IMR-90 (cell line): ENCODE measurements around the gene MOB2. TPM values are rescaled to one million over a fixed set of nuclear protein-coding genes. Genes with fewer than 3 reads are reported as not detected.
"Not testable (repeated sequence)": the region's sequence is repeated elsewhere in the genome, so short reads cannot be mapped to it uniquely, and the experiment has no call there.

Source experiments
- ATAC-seq: fragments of 200-7000 bp; cut with Tn5 transposase; 2 replicates; pipeline ENCODE4 v1.9.1; 2020; ENCODE audit warnings: low read depth, mild to moderate bottlenecking, moderate library complexity
- BruUV-seq: library from RNA; stranded (reverse); fragments of 400-500 nt; replicated peaks from 2 replicates; lab custom pipeline; 2021; lab: Mats Ljungman, UMichigan
- CTCF ChIA-PET: fragments of 300-600 bp; formaldehyde crosslinking; extraction: SDS; loops from one replicate; lab custom pipeline; 2021; ENCODE audit warnings: antibody characterized with exemption; lab: Yijun Ruan, JAX
- POLR2A ChIA-PET: fragments of 300-600 bp; sonication (Branson Sonifier 250); formaldehyde crosslinking; loops from one replicate; lab custom pipeline; 2022; ENCODE audit warnings: antibody characterized with exemption; ENCODE audit not compliant: unreplicated experiment; lab: Charles Lee
- DNase-seq: peaks from one replicate; pipeline ENCODE4 v3.0.0; 2013
- H2AFZ ChIP-seq: replicated peaks from 2 replicates; pipeline ENCODE3; 2013; ENCODE audit warnings: low read length, mild to moderate bottlenecking; ENCODE audit not compliant: poor library complexity
- H2AK5ac ChIP-seq: 2 replicates; pipeline ENCODE4 v1.6.1; 2013; ENCODE audit warnings: low read depth, low read length, inconsistent platforms
- H2AK9ac ChIP-seq: replicated peaks from 2 replicates; pipeline ENCODE3; 2013; ENCODE audit warnings: mild to moderate bottlenecking, low read depth, low read length, moderate library complexity; ENCODE audit not compliant: poor library complexity
- H2BK120ac ChIP-seq: 2 replicates; pipeline ENCODE4 v1.6.1; 2013; ENCODE audit warnings: low read depth, low read length, inconsistent platforms
- H2BK15ac ChIP-seq: 3 replicates; pipeline ENCODE4 v1.6.1; 2013; ENCODE audit warnings: low read depth, low read length, inconsistent platforms
- H2BK20ac ChIP-seq: 2 replicates; pipeline ENCODE4 v1.6.1; 2013; ENCODE audit warnings: low read depth, mild to moderate bottlenecking, inconsistent platforms, low read length, moderate library complexity
- H2BK5ac ChIP-seq: 2 replicates; pipeline ENCODE4 v1.6.1; 2013; ENCODE audit warnings: mild to moderate bottlenecking, low read depth, low read length, inconsistent platforms; ENCODE audit not compliant: poor library complexity, severe bottlenecking
- H3K14ac ChIP-seq: replicated peaks from 2 replicates; pipeline ENCODE4 v1.6.1; 2013; ENCODE audit warnings: low read depth, low read length, inconsistent platforms
- H3K18ac ChIP-seq: 2 replicates; pipeline ENCODE4 v1.6.1; 2013; ENCODE audit warnings: low read depth, low read length, control low read depth
- H3K23ac ChIP-seq: 2 replicates; pipeline ENCODE4 v1.6.1; 2013; ENCODE audit warnings: low read depth, low read length, inconsistent platforms
- H3K27ac ChIP-seq: 2 replicates; pipeline ENCODE4 v1.5.1; 2013; ENCODE audit warnings: mild to moderate bottlenecking, control low read depth, low read length; ENCODE audit not compliant: insufficient read depth
- H3K27me3 ChIP-seq: 2 replicates; pipeline ENCODE4 v1.6.1; 2013; ENCODE audit warnings: low read length; ENCODE audit not compliant: control insufficient read depth, insufficient read depth
- H3K36me3 ChIP-seq: 2 replicates; pipeline ENCODE4 v1.6.1; 2013; ENCODE audit warnings: low read length, mixed read lengths; ENCODE audit not compliant: control insufficient read depth, insufficient read depth
- H3K4ac ChIP-seq: 2 replicates; pipeline ENCODE4 v1.6.1; 2013; ENCODE audit warnings: low read depth, low read length, inconsistent platforms
- H3K4me1 ChIP-seq: 2 replicates; pipeline ENCODE4 v1.6.1; 2013; ENCODE audit warnings: low read length, mixed read lengths; ENCODE audit not compliant: control insufficient read depth, insufficient read depth
- H3K4me2 ChIP-seq: 2 replicates; pipeline ENCODE4 v1.6.1; 2013; ENCODE audit warnings: low read depth, mild to moderate bottlenecking, control low read depth, low read length, moderate library complexity
- H3K4me3 ChIP-seq: 2 replicates; pipeline ENCODE4 v1.5.1; 2013; ENCODE audit warnings: low read depth, mild to moderate bottlenecking, control low read depth, low read length, moderate library complexity; ENCODE audit not compliant: insufficient read depth
- H3K56ac ChIP-seq: 2 replicates; pipeline ENCODE4 v1.6.1; 2013; ENCODE audit warnings: low read length, inconsistent platforms; ENCODE audit not compliant: insufficient read depth; ENCODE audit errors: extremely low read depth
- H3K79me1 ChIP-seq, 2 experiments: 2 replicates each; pipeline ENCODE4 v1.6.1; 2013; ENCODE audit warnings: low read length in 2 of 2, inconsistent platforms in 1 of 2, low read depth in 1 of 2
- H3K9ac ChIP-seq: 2 replicates; pipeline ENCODE4 v1.6.1; 2013; ENCODE audit warnings: low read depth, low read length, control low read depth
- H3K9me1 ChIP-seq: 2 replicates; pipeline ENCODE4 v1.6.1; 2013; ENCODE audit warnings: low read length, inconsistent platforms; ENCODE audit not compliant: insufficient read depth
- H3K9me3 ChIP-seq: 2 replicates; pipeline ENCODE4 v1.6.1; 2013; ENCODE audit warnings: low read length; ENCODE audit not compliant: control insufficient read depth, insufficient read depth
- H4K20me1 ChIP-seq: 2 replicates; pipeline ENCODE4 v1.6.1; 2013; ENCODE audit warnings: low read length, inconsistent platforms; ENCODE audit not compliant: insufficient read depth
- H4K5ac ChIP-seq: 2 replicates; pipeline ENCODE4 v1.6.1; 2013; ENCODE audit warnings: mild to moderate bottlenecking, low read depth, low read length, control low read depth
- H4K8ac ChIP-seq, 2 experiments: 2 replicates each; pipeline ENCODE4 v1.6.1; 2013; ENCODE audit warnings: low read depth in 2 of 2, low read length in 2 of 2, control low read depth in 1 of 2, inconsistent platforms in 1 of 2
- H4K91ac ChIP-seq: 2 replicates; pipeline ENCODE4 v1.6.1; 2013; ENCODE audit warnings: low read depth, low read length, inconsistent platforms; ENCODE audit not compliant: insufficient read depth
- BHLHE40 ChIP-seq: fragments of 150-350 bp; IDR thresholded peaks from 2 replicates; pipeline ENCODE4 v1.6.1; 2016; ENCODE audit warnings: mild to moderate bottlenecking, low read depth, low read length
- CHD1 ChIP-seq: IDR thresholded peaks from 2 replicates; pipeline ENCODE4 v1.6.1; 2012; ENCODE audit warnings: low read depth, low read length, improper control_type of control experiment
- MAZ ChIP-seq: IDR thresholded peaks from 2 replicates; pipeline ENCODE4 v1.6.1; 2012; ENCODE audit warnings: low read depth, mild to moderate bottlenecking, low read length, improper control_type of control experiment, moderate library complexity, borderline replicate concordance
- RCOR1 ChIP-seq: IDR thresholded peaks from 2 replicates; pipeline ENCODE4 v1.6.1; 2012; ENCODE audit warnings: mild to moderate bottlenecking, low read length, improper control_type of control experiment; ENCODE audit not compliant: insufficient replicate concordance
- SMC3 ChIP-seq: fragments of 150-350 bp; IDR thresholded peaks from 2 replicates; pipeline ENCODE4 v1.6.1; 2016; ENCODE audit warnings: low read depth, mild to moderate bottlenecking, antibody characterized with exemption, low read length, moderate library complexity
- WGBS, 2 experiments: methylation state at CpG; one replicate each; pipeline versions ENCODE4 v1.1.5 to v1.1.7; 2013; ENCODE audit warnings: missing lambda C conversion rate in 2 of 2; ENCODE audit not compliant: insufficient read length in 1 of 2; ENCODE audit errors: extremely low coverage in 2 of 2; 5-methylcytosine and 5-hydroxymethylcytosine counted together
- dilution Hi-C: fragments of 300-500 bp; cut with HindIII; formaldehyde crosslinking; loops from one replicate; pipeline ENCODE4 v1.14.3; 2018; ENCODE audit warnings: low sequenced_read_pairs; ENCODE audit not compliant: unreplicated experiment
- in situ Hi-C: fragments of 300-500 bp; cut with MboI; formaldehyde crosslinking; loops from 3 replicates; pipeline ENCODE4 v1.14.3; 2019; ENCODE audit warnings: low sequenced_read_pairs, inconsistent platforms, mixed read lengths
- intact Hi-C: fragments of 100-400 bp; cut with micrococcal nuclease; formaldehyde crosslinking; loops from 2 replicates; pipeline ENCODE4 v1.10.0; 2022
- polyA plus RNA-seq, 3 experiments: library from polyadenylated mRNA; depleted of rRNA; stranded (reverse); fragments of >200 nt; gene quantifications; 2 replicates each; pipeline ENCODE4 v1.2.3, GENCODE V29; 2012; ENCODE audit warnings: low replicate concordance in 1 of 3
- total RNA-seq: library from RNA; depleted of rRNA; stranded (reverse); fragments of >200 nt; gene quantifications from 2 replicates; pipeline ENCODE4 v1.2.3, GENCODE V29; 2012

The MOB2 gene
- total and polyA plus RNA-seq, 2 of the 4 experiments (the other 2 are of a cell fraction) = 23.7 to 36.2 TPM

- Histone ChIP-seq H3K27me3 (no peaks in the 10 kb centered on the region), H3K9me1 (peaks cover 3% of the 10 kb centered on the region; the same call in 1 of the 2 replicates), H2BK15ac (no peak overlapping the region), H2BK20ac (no peak overlapping the region), H4K8ac (no peak overlapping the region), H3K9me3 (no peaks in the 10 kb centered on the region), H2BK5ac (no peak overlapping the region), H3K79me1 (peaks cover 21 to 67% of the 10 kb centered on the region in 2 experiments), H2AFZ (no peak overlapping the region), H3K4me3 (no peak overlapping the region), H3K9ac (no peak overlapping the region), H4K5ac (no peak overlapping the region), H3K36me3 (no peaks in the 10 kb centered on the region), H2BK120ac (no peak overlapping the region), H3K4ac (no peak overlapping the region), H3K56ac (no peak overlapping the region), H3K4me2 (no peak overlapping the region), H3K27ac (no peak overlapping the region), H3K14ac (no peak overlapping the region), H4K91ac (no peak overlapping the region), H3K18ac (no peak overlapping the region), H3K4me1 (peaks cover 5% of the 10 kb centered on the region), H2AK9ac (no peak overlapping the region), H2AK5ac (no peak overlapping the region), H3K23ac (no peak overlapping the region), H4K20me1 (peaks cover 81% of the 10 kb centered on the region)
- CTCF ChIA-PET = interaction anchor here (0.6 kb wide), 1 partner anchor 132 kb away, joined by 3 read pairs; no protein-coding TSS in a partner anchor
- ATAC-seq (no peak), DNase-seq (no peak)
- dilution Hi-C loops = no loop called here
- in situ Hi-C loops = loop anchor here (25.0 kb wide), 1 partner anchor 299 kb away; the partner anchor contains the start of gene MUC5B
- no TSS peak for BruUV-seq
- TF ChIP-seq BHLHE40 = no peak
- TF ChIP-seq MAZ = no peak
- no peak for TF ChIP-seq CHD1
- TF ChIP-seq SMC3 = no peak
- no peak for TF ChIP-seq RCOR1
- POLR2A ChIA-PET = no interaction called here
- 55% methylated on average over 2 of the region's 11 CpGs; no CpG with 5 or more reads in 1 of the 2 experiments for WGBS, 2 experiments
- intact Hi-C loops = no loop called here
Measured at GRCh38 chr11:1510928-1511327, 24.3 kb upstream of the MOB2 start.

- 100% methylated on average over 4 of the region's 18 CpGs; no CpG with 5 or more reads in 1 of the 2 experiments for WGBS, 2 experiments
- BruUV-seq, H3K9me3 ChIP-seq, H3K27me3 ChIP-seq, H2AK5ac ChIP-seq, DNase-seq, H3K4me2 ChIP-seq, H3K56ac ChIP-seq, H3K18ac ChIP-seq, H3K9ac ChIP-seq, H3K9me1 ChIP-seq, H2BK20ac ChIP-seq, H3K4me3 ChIP-seq, H4K5ac ChIP-seq, H3K36me3 ChIP-seq, H4K91ac ChIP-seq, H2AFZ ChIP-seq, H3K14ac ChIP-seq, H2BK120ac ChIP-seq, intact Hi-C loops, POLR2A ChIA-PET, H3K4me1 ChIP-seq, H3K27ac ChIP-seq, CTCF ChIA-PET, ATAC-seq, H2BK15ac ChIP-seq, H4K8ac ChIP-seq, H2BK5ac ChIP-seq, H3K4ac ChIP-seq, H3K23ac ChIP-seq, H2AK9ac ChIP-seq, dilution Hi-C loops: not testable (repeated sequence)
- Histone ChIP-seq H4K20me1 (peaks cover 80% of the 10 kb centered on the region), H3K79me1 (peaks cover 21 to 64% of the 10 kb centered on the region in 2 experiments)
- in situ Hi-C loops = loop anchor here (25.0 kb wide), 1 partner anchor 298 kb away; the partner anchor contains the start of gene MUC5B
Measured at GRCh38 chr11:1510351-1510750, 23.8 kb upstream of the MOB2 start.
